ENCODE data around the gene WNT11.

The WNT11 gene

GRCh38 chr11:76237000-76237649 is 30.8 kb upstream of the WNT11 start:
- DNase-seq = no peak

- no peak for DNase-seq
Observed at GRCh38 chr11:76236092-76236999, 30.0 kb upstream of the WNT11 start.

- peak; percentile 88 for DNase-seq
Observed at GRCh38 chr11:76235233-76236091, 29.2 kb upstream of the WNT11 start.

GRCh38 chr11:76234416-76235232 is 28.3 kb upstream of the WNT11 start:
- no peak for DNase-seq

- peak; percentile 30 for DNase-seq
Observed at GRCh38 chr11:76234021-76234415, 27.7 kb upstream of the WNT11 start.

GRCh38 chr11:76233196-76233921 is 27.1 kb upstream of the WNT11 start:
- DNase-seq = no peak

- peak; percentile 55 for DNase-seq
Observed at GRCh38 chr11:76232026-76232665, 25.8 kb upstream of the WNT11 start.

- DNase-seq = no peak
Observed at GRCh38 chr11:76231121-76231738, 24.9 kb upstream of the WNT11 start.

- DNase-seq = no peak
Observed at GRCh38 chr11:76230392-76230791, 24.1 kb upstream of the WNT11 start.

GRCh38 chr11:76229690-76230240 is 23.5 kb upstream of the WNT11 start:
- DNase-seq = no peak

- DNase-seq = no peak
Observed at GRCh38 chr11:76228875-76229149, 22.5 kb upstream of the WNT11 start.

GRCh38 chr11:76228071-76228874 is 22.0 kb upstream of the WNT11 start:
- DNase-seq = no peak

- no peak for DNase-seq
Observed at GRCh38 chr11:76226626-76227025, 20.3 kb upstream of the WNT11 start.

- DNase-seq = no peak
Observed at GRCh38 chr11:76225122-76225611, 18.9 kb upstream of the WNT11 start.

- no peak for DNase-seq
Observed at GRCh38 chr11:76224461-76225121, 18.3 kb upstream of the WNT11 start.

- no peak for DNase-seq
Observed at GRCh38 chr11:76221365-76221764, 15.1 kb upstream of the WNT11 start.

- DNase-seq = no peak
Observed at GRCh38 chr11:76219243-76219642, 12.9 kb upstream of the WNT11 start.

GRCh38 chr11:76218449-76219178 is 12.3 kb upstream of the WNT11 start:
- DNase-seq = no peak

All from activated T-cell treated with anti-CD3 and anti-CD28 coated beads, Interleukin-2, amount 50 U/mL, for 1 hour (primary cell).